ENCODE data around the gene GUCY1A1.

GRCh38 chr4:155722816-155723499 is 56.3 kb downstream of the GUCY1A1 start:
- TF ChIP-seq POLR2A (IDR thresholded peaks at IDR 0.05) (no peak), CTCF (IDR thresholded peaks at IDR 0.05) (no peak)
